OCI-LY3 (cell line): ENCODE data around the gene STRN4.

Experiments used
- H2AFZ ChIP-seq: fragments of 200-600, 300-600 bp; shearing (Covaris generic); 2 replicates; pipeline ENCODE4 v1.6.0; 2014; ENCODE audit warnings: antibody characterized with exemption, low read depth, low read length
- H3K27ac ChIP-seq: fragments of 200-600, 300-600 bp; sonication (generic); 2 replicates; pipeline ENCODE4 v1.5.1; 2014; ENCODE audit warnings: mild to moderate bottlenecking, low read length, moderate library complexity, mixed read lengths
- H3K27me3 ChIP-seq: fragments of 200-600, 300-600 bp; sonication (generic); 2 replicates; pipeline ENCODE4 v1.6.1; 2014; ENCODE audit warnings: low read depth, low read length, mixed read lengths
- H3K36me3 ChIP-seq: fragments of 200-600, 300-600 bp; sonication (generic); replicated peaks from 2 replicates; pipeline ENCODE3; 2014; ENCODE audit warnings: low read depth, low read length, mixed read lengths
- H3K4me1 ChIP-seq: fragments of 300-600, 200-600 bp; sonication (generic); 2 replicates; pipeline ENCODE4 v1.6.1; 2014; ENCODE audit warnings: low read length, mixed read lengths
- H3K4me2 ChIP-seq: fragments of 200-600, 300-600 bp; sonication (generic); 2 replicates; pipeline ENCODE4 v1.6.1; 2014; ENCODE audit warnings: low read length, mixed read lengths
- H3K4me3 ChIP-seq: fragments of 300-600, 200-600 bp; sonication (generic); 2 replicates; pipeline ENCODE4 v1.5.1; 2014; ENCODE audit warnings: antibody characterized with exemption, mild to moderate bottlenecking, low read length, moderate library complexity
- H3K79me2 ChIP-seq: fragments of 300-600, 200-600 bp; shearing (Covaris generic); 2 replicates; pipeline ENCODE4 v1.6.1; 2014; ENCODE audit warnings: mild to moderate bottlenecking, low read length, mixed read lengths
- H3K9ac ChIP-seq: fragments of 300-600, 200-600 bp; shearing (Covaris generic); 2 replicates; pipeline ENCODE4 v1.6.0; 2014; ENCODE audit warnings: mild to moderate bottlenecking, low read length, moderate library complexity
- H3K9me3 ChIP-seq: fragments of 200-600, 300-600 bp; shearing (Covaris generic); 2 replicates; pipeline ENCODE4 v1.6.1; 2014; ENCODE audit warnings: low read length, mixed read lengths; ENCODE audit not compliant: insufficient read depth
- H4K20me1 ChIP-seq: fragments of 200-600, 300-600 bp; sonication (generic); 2 replicates; pipeline ENCODE4 v1.6.1; 2016; ENCODE audit warnings: low read length, mixed read lengths; ENCODE audit not compliant: insufficient read depth
- EZH2phosphoT487 ChIP-seq: fragments of 200-600 bp; shearing (Covaris generic); IDR thresholded peaks from 2 replicates; pipeline ENCODE4 v1.6.1; 2018; ENCODE audit warnings: antibody characterized with exemption, mixed run types, low read depth
- TF ChIP-seq, protein P1 (sequence below): fragments of 200-600, 300-600 bp; sonication (generic); IDR thresholded peaks from 2 replicates; pipeline ENCODE4 v1.5.1; 2014; ENCODE audit warnings: antibody characterized with exemption, low read length, low read depth

STRN4 gene

DNA sequence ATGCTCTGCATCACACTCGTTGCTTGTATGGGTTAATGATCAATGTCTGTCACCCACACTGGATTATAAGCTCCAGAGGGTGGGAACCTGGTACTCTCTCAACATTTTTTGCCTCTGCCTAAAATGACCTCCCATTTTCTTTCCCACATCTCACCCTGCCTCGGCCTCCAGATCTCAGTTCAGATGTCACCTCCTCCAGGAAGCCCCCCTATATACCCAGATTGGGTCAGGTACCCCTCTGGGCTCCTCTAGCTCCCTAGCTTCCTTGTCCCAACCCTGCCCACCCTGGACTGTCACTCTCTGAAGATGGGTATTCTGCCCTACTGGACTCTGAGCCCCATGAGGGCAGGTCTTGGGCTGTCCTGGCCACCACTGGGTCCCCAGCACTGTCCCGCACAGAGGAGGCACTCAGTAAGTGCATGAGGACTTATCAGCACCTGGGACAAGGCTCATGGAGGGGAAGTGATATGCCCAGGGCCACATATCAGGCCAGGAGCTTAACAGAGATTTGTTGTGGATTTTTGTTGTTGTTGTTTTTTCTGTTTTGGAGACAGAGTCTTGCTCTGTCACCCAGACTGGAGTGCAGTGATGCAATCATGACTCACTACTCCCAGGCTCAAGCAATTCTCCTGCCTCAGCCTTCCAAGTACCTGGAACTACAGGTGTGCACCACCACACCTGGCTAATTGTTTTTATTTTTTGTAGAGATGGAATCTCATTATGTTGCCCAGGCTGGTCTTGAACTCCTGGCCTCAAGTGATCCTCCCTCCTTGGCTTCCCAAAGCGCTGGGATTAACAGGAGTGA, 53.1 kb downstream of the STRN4 start:
- no peak for TF ChIP-seq EZH2phosphoT487
- TF ChIP-seq, protein P1, sequence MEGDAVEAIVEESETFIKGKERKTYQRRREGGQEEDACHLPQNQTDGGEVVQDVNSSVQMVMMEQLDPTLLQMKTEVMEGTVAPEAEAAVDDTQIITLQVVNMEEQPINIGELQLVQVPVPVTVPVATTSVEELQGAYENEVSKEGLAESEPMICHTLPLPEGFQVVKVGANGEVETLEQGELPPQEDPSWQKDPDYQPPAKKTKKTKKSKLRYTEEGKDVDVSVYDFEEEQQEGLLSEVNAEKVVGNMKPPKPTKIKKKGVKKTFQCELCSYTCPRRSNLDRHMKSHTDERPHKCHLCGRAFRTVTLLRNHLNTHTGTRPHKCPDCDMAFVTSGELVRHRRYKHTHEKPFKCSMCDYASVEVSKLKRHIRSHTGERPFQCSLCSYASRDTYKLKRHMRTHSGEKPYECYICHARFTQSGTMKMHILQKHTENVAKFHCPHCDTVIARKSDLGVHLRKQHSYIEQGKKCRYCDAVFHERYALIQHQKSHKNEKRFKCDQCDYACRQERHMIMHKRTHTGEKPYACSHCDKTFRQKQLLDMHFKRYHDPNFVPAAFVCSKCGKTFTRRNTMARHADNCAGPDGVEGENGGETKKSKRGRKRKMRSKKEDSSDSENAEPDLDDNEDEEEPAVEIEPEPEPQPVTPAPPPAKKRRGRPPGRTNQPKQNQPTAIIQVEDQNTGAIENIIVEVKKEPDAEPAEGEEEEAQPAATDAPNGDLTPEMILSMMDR = no peak
- H3K27me3 ChIP-seq = no peaks in the 10 kb centered on the region
- no peaks in the 10 kb centered on the region for H3K4me1 ChIP-seq
- no peaks in the 10 kb centered on the region for H3K9me3 ChIP-seq
- H3K79me2 ChIP-seq = no peaks in the 10 kb centered on the region
- H3K4me3 ChIP-seq = no peak overlapping the region
- H3K36me3 ChIP-seq = peaks cover 60% of the 10 kb centered on the region
- no peak overlapping the region for H3K27ac ChIP-seq
- no peak overlapping the region for H3K4me2 ChIP-seq
- no peak overlapping the region for H2AFZ ChIP-seq
- H3K9ac ChIP-seq = no peak overlapping the region
- no peaks in the 10 kb centered on the region for H4K20me1 ChIP-seq

DNA sequence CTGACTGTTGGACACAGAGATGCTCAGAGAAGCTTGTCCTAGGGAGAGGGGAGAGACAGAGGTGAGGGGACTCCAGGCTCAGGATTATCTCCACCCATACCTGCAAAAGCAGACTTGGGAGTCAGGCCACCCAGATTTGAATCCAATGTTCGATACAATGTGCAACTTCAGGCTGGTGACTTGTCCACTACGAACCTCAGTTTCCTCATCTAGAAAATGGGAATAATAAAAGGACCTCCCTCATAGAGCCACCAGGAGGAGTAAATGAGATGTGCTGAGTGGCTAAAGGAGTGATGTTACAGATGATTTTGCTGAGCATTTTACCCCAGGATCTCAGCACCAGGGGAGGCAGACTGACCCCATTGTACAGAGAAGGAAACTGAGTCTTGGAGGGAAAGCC, 54.3 kb downstream of the STRN4 start:
- Histone ChIP-seq H3K79me2 (no peaks in the 10 kb centered on the region), H3K4me3 (no peak overlapping the region), H3K27me3 (no peaks in the 10 kb centered on the region), H3K4me2 (no peak overlapping the region), H3K36me3 (peaks cover 64% of the 10 kb centered on the region), H3K27ac (no peak overlapping the region), H2AFZ (no peak overlapping the region), H3K9ac (no peak overlapping the region), H3K4me1 (no peaks in the 10 kb centered on the region), H4K20me1 (no peaks in the 10 kb centered on the region), H3K9me3 (no peaks in the 10 kb centered on the region)
- TF ChIP-seq EZH2phosphoT487 = no peak
- TF ChIP-seq, protein P1 = no peak

DNA sequence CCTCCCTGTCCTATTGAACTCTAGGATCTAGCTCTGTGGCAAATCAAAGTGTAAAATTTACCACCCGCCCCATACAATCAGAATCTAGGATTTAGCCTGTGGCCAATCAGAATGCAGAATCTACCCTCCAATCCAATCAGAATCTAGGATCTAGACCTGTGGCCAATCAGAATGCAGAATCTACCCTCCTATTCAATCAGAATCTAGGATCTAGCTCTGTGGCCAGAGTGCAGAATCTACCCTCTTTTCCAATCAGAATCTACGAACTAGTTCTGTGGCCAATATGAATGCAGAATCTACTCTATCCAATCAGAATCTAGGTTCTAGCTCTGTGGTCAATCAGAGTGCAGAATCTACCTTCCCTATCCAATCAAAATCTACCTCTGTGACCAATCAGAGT, 55.1 kb downstream of the STRN4 start:
- Histone ChIP-seq H2AFZ (no peak overlapping the region), H3K4me3 (no peak overlapping the region), H4K20me1 (no peaks in the 10 kb centered on the region), H3K4me2 (no peak overlapping the region), H3K27ac (no peak overlapping the region), H3K9ac (no peak overlapping the region), H3K27me3 (no peaks in the 10 kb centered on the region), H3K79me2 (no peaks in the 10 kb centered on the region), H3K4me1 (no peaks in the 10 kb centered on the region), H3K36me3 (peaks cover 59% of the 10 kb centered on the region), H3K9me3 (no peaks in the 10 kb centered on the region)
- no peak for TF ChIP-seq EZH2phosphoT487
- TF ChIP-seq, protein P1 = no peak

DNA sequence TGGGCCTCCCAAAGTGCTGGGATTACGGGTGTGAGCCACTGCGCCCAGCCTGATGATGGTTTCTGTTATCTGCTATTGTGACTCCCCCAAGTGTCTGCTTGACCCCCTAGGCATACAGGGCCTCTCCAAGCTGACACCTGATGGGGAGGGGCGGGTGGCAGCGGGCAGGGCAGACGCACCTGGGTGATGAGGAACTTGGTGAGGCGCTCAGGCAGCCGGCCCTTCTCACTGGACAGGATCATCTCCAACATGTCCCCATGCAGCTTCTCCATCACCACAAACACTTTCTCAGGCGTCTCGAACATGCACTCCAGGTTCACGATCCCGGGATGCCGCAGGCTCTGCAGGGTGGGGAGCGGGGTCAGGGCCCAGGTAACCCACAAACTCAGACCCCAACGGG, 56.9 kb downstream of the STRN4 start:
- Histone ChIP-seq H3K4me2 (no peak overlapping the region), H3K79me2 (no peaks in the 10 kb centered on the region), H3K9ac (no peak overlapping the region), H3K4me1 (no peaks in the 10 kb centered on the region), H3K9me3 (no peaks in the 10 kb centered on the region), H4K20me1 (no peaks in the 10 kb centered on the region), H2AFZ (no peak overlapping the region), H3K36me3 (peaks cover 59% of the 10 kb centered on the region), H3K4me3 (no peak overlapping the region), H3K27ac (no peak overlapping the region), H3K27me3 (no peaks in the 10 kb centered on the region)
- TF ChIP-seq EZH2phosphoT487 = no peak
- TF ChIP-seq, protein P1 = no peak
